Subcutaneous adipose tissue (tissue), 4 donors: ENCODE results near the gene CST3. TPM values are rescaled to one million over a fixed set of nuclear protein-coding genes. Genes with fewer than 3 reads are reported as not detected.

Source experiments
- total RNA-seq, 4 donors: library from RNA; depleted of rRNA; stranded (reverse); fragments of >200 nt; gene quantifications; one replicate each; pipeline ENCODE4 v1.1.0, GENCODE V29; 2016
- TF ChIP-seq, protein P1 (sequence below): fragments of 450-650 bp; IDR thresholded peaks from one replicate; pipeline ENCODE4 v1.5.1; 2016; ENCODE audit warnings: low read depth, mild to moderate bottlenecking, control low read depth, antibody characterized with exemption, moderate library complexity

Gene CST3
- total RNA-seq, 4 donors from 2014 or later: 987 to 1,957 (median 1,358) TPM

DNA sequence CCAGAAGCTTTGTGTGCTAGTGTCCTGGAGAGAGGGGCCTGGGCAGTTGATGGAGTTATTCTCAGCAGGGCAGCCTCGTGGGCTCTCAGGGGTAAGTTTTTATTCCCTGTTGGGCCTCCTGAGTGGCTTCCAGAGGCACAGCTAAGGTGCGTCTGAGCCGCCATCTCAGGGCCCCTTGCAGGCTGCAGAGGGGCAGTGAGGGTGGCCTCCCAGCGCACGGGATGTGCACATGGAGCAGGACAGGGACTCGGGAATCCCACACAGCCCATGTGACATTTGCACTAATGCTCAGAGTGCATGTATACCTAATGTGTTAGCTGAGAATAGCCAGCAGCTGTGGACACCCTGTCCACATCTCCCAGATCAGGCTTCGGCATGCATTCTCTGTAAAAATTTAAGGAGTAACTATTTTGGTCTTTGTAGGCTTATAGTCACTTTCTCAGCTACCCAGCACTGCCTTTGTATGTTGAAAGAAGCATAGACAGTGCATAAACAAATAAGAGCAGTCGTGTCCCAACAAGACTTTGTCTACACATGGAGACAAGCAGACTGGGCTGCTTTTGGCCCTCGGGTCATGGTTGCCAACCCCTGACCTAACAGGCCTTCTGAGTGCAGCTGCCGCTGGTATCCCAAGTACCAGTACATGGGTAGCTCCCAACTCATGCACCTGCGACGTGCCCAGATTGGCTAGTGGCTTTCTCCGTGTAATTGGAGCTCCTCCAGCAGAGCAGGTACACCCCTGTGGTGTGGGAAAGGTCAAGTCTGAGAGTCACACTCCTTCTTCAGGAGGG is 50.8 kb downstream of the CST3 start:
- TF ChIP-seq, protein P1, sequence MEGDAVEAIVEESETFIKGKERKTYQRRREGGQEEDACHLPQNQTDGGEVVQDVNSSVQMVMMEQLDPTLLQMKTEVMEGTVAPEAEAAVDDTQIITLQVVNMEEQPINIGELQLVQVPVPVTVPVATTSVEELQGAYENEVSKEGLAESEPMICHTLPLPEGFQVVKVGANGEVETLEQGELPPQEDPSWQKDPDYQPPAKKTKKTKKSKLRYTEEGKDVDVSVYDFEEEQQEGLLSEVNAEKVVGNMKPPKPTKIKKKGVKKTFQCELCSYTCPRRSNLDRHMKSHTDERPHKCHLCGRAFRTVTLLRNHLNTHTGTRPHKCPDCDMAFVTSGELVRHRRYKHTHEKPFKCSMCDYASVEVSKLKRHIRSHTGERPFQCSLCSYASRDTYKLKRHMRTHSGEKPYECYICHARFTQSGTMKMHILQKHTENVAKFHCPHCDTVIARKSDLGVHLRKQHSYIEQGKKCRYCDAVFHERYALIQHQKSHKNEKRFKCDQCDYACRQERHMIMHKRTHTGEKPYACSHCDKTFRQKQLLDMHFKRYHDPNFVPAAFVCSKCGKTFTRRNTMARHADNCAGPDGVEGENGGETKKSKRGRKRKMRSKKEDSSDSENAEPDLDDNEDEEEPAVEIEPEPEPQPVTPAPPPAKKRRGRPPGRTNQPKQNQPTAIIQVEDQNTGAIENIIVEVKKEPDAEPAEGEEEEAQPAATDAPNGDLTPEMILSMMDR: no peak

GRCh38 chr20:23585808-23586734 is 51.7 kb downstream of the CST3 start:
- TF ChIP-seq, protein P1: no peak

GRCh38 chr20:23585449-23585807 is 52.3 kb downstream of the CST3 start:
- TF ChIP-seq, protein P1: no peak

GRCh38 chr20:23584434-23585199 is 53.1 kb downstream of the CST3 start:
- TF ChIP-seq, protein P1: no peak

Other genes starting within 250 kb of the CST3 start
- gene NAPB, start 216.5 kb downstream of the CST3 start, total RNA-seq: 10 to 100 TPM; 12.4 to 15.6 (median 13.6) TPM
- not detected for gene CSTL1, start 198.3 kb downstream of the CST3 start, total RNA-seq
- gene CST11, start 185.1 kb downstream of the CST3 start, total RNA-seq: not detected
- gene CST8, start 146.8 kb downstream of the CST3 start, total RNA-seq: not detected
- not detected for gene CST9L, start 69.5 kb downstream of the CST3 start, total RNA-seq
- not detected for gene CST9, start 32.0 kb downstream of the CST3 start, total RNA-seq
- not detected for gene CST4, start 51.1 kb upstream of the CST3 start, total RNA-seq
- gene CST1, start 113.0 kb upstream of the CST3 start, total RNA-seq: not detected
- gene CST2, start 188.8 kb upstream of the CST3 start, total RNA-seq: not detected
- not detected for gene CST5, start 241.8 kb upstream of the CST3 start, total RNA-seq